ENCODE results near the gene ABCD3. TPM values are rescaled to one million over a fixed set of nuclear protein-coding genes. Genes with fewer than 3 reads are reported as not detected.

The ABCD3 gene
- total RNA-seq, 1 donor from 2014 or later, result 35.0 TPM

DNA sequence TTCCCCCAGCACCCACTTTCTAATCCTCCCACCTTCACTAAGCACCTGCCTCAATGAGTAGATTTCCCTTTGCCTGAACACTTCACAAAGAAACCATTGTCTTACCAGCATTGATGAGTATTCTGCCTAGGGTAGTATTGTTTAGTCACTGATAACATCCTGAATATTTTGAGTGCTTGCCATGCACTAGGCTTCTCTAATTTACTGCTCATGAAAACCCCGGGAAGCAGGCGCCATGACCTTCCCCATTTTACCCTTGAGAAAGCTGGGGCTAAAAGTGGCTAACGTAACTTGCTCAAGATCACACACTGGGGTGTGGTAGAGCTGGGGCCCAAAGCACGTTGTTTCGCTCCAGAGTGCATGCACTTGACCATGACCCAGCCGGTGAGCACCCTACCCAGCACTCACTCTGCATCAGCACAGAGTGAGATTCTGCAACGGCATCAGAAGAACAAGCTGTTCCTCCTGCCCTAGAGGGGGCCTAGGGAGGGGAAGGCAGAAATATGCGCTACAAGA is 133.9 kb downstream of the ABCD3 start:
- no peaks in the 10 kb centered on the region for H3K9me3 Mint-ChIP-seq
- no peak overlapping the region for H3K4me3 Mint-ChIP-seq
- peaks cover 55% of the 10 kb centered on the region for H3K4me1 Mint-ChIP-seq
- no peak for DNase-seq (ENCODE audit: low read depth, low spot score)
- H3K36me3 Mint-ChIP-seq (ENCODE audit: low read depth), result no peaks in the 10 kb centered on the region
- no peak overlapping the region for H3K27ac Mint-ChIP-seq (ENCODE audit: unreplicated experiment)
- H3K27me3 Mint-ChIP-seq (ENCODE audit: low read depth), result no peaks in the 10 kb centered on the region
- TF ChIP-seq, protein P1, sequence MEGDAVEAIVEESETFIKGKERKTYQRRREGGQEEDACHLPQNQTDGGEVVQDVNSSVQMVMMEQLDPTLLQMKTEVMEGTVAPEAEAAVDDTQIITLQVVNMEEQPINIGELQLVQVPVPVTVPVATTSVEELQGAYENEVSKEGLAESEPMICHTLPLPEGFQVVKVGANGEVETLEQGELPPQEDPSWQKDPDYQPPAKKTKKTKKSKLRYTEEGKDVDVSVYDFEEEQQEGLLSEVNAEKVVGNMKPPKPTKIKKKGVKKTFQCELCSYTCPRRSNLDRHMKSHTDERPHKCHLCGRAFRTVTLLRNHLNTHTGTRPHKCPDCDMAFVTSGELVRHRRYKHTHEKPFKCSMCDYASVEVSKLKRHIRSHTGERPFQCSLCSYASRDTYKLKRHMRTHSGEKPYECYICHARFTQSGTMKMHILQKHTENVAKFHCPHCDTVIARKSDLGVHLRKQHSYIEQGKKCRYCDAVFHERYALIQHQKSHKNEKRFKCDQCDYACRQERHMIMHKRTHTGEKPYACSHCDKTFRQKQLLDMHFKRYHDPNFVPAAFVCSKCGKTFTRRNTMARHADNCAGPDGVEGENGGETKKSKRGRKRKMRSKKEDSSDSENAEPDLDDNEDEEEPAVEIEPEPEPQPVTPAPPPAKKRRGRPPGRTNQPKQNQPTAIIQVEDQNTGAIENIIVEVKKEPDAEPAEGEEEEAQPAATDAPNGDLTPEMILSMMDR (conservative IDR thresholded peaks at IDR 0.05), result no peak

DNA sequence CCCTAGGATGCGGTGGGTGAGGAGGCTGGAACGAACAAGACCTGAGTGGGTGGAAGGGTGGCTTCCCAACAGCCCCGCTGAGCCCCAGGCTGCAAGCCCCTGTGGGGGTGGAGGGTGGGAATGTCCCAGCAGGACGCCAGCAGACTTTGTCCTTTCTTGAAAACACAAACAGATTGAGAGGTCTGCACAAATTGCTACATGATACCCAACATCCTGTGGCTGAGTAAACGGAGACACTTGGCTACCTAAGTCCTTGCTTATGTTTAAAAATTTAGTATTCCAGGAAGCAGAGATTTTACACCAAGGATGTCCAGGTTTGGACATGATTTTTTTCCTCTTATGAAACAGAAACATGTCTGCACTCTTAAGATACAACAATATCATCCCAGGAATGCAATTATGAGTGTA is 135.1 kb downstream of the ABCD3 start:
- no peak overlapping the region for H3K27ac Mint-ChIP-seq (ENCODE audit: unreplicated experiment)

DNA sequence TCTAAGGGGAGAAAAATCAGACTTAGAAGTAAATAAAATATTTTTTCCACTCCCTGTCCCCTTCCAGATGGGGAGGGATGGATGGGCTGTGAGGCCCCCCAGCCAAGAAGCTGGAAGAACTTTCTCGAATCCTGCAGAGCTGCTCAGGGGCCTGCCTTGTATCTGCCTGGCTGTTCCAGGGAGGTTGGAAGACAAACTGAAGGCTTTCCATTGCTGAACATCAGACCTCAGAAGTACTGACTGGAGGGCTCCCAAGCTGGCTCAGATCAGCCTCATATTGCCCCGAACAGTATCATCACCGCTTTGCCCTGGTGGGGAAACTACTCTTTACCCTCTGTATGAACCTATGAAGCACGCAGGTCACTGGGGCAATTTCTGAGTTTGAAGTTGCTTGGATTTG is 135.7 kb downstream of the ABCD3 start:
- Mint-ChIP-seq H3K27me3 (ENCODE audit: low read depth) (no peaks in the 10 kb centered on the region), H3K27ac (ENCODE audit: unreplicated experiment) (no peak overlapping the region), H3K4me3 (no peak overlapping the region), H3K9me3 (no peaks in the 10 kb centered on the region), H3K36me3 (ENCODE audit: low read depth) (no peaks in the 10 kb centered on the region), H3K4me1 (peaks cover 51% of the 10 kb centered on the region)
- no peak for DNase-seq (ENCODE audit: low read depth, low spot score)
- TF ChIP-seq, protein P1 (conservative IDR thresholded peaks at IDR 0.05), result no peak

More for the DNA sequence above, 135.1 kb downstream of the ABCD3 start:
- Mint-ChIP-seq H3K4me1 (peaks cover 51% of the 10 kb centered on the region), H3K9me3 (no peaks in the 10 kb centered on the region), H3K36me3 (ENCODE audit: low read depth) (no peaks in the 10 kb centered on the region), H3K4me3 (no peak overlapping the region), H3K27me3 (ENCODE audit: low read depth) (no peaks in the 10 kb centered on the region)
- TF ChIP-seq, protein P1 (conservative IDR thresholded peaks at IDR 0.05), result no peak
- DNase-seq (ENCODE audit: low read depth, low spot score), result no peak

DNA sequence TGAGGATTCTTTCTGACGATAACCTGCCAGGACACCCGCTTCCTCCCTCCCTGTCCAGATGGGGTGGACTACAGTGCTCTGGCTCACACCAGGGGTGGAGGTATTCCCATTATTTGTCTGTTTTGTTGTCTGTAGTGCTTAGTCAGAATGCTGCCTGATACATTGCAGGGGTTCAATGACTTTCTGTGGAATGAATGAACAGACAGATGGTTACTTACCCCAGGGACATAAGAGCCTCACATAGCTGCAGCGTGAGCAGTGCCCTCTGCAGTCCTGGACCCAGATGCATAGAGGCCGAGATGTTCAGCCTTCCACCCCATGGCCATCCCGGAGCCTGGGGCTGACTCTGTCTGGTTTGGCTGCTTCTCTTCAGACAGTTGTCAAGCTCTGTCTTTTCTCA is 136.4 kb downstream of the ABCD3 start:
- Mint-ChIP-seq H3K4me1 (peaks cover 52% of the 10 kb centered on the region), H3K9me3 (no peaks in the 10 kb centered on the region), H3K4me3 (no peak overlapping the region), H3K27me3 (ENCODE audit: low read depth) (no peaks in the 10 kb centered on the region), H3K36me3 (ENCODE audit: low read depth) (no peaks in the 10 kb centered on the region), H3K27ac (ENCODE audit: unreplicated experiment) (no peak overlapping the region)
- no peak for DNase-seq (ENCODE audit: low read depth, low spot score)
- TF ChIP-seq, protein P1 (conservative IDR thresholded peaks at IDR 0.05), result no peak

DNA sequence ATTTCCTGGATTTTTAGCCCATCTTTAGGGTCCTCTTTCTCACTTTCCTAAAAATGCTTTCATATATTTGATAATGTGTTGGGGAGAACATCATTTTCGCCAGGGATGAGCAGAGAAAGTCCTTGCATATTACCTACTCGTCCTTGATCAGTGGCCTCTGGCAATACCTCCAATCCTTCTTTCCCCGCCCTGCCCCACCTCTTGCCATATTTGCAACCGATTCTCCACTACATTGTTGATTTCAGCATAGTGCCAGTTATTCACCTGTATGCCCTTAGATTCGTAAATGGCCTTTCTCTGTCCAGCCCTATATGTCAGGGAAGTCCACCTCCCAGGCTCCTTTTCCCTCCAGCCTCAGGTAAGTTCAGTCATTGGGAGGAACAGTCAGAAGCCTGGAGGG is 136.9 kb downstream of the ABCD3 start:
- TF ChIP-seq, protein P1 (conservative IDR thresholded peaks at IDR 0.05), result no peak
- no peaks in the 10 kb centered on the region for H3K27me3 Mint-ChIP-seq (ENCODE audit: low read depth)
- no peak overlapping the region for H3K27ac Mint-ChIP-seq (ENCODE audit: unreplicated experiment)
- no peaks in the 10 kb centered on the region for H3K9me3 Mint-ChIP-seq
- no peaks in the 10 kb centered on the region for H3K36me3 Mint-ChIP-seq (ENCODE audit: low read depth)
- H3K4me1 Mint-ChIP-seq, result peaks cover 52% of the 10 kb centered on the region
- DNase-seq (ENCODE audit: low read depth, low spot score), result no peak
- no peak overlapping the region for H3K4me3 Mint-ChIP-seq
